Tibial artery (tissue), 4 donors: ENCODE data around the gene TNPO2.

Experiments
- DNase-seq, 2 donors: peaks; one replicate each; pipeline ENCODE4 v3.0.0-alpha.2; 2019
- H3K27ac ChIP-seq, 2 donors: fragments of 200-600 bp; sonication (generic) in 1 of 2; 1 replicate in 1 of 2; 2 replicates in 1 of 2; pipeline ENCODE4 v1.5.1; 2018 to 2019; ENCODE audit warnings: mild to moderate bottlenecking in 1 of 2
- H3K27me3 ChIP-seq, 2 donors: fragments of 200-600 bp; sonication (generic) in 1 of 2; one replicate each; pipeline versions ENCODE4 v1.5.1 to v1.6.0; 2016 to 2019
- H3K36me3 ChIP-seq, 3 donors: fragments of 200-600 bp; sonication (generic) in 2 of 3; one replicate each; pipeline ENCODE4 v1.5.1; 2016 to 2019; ENCODE audit warnings: mild to moderate bottlenecking in 2 of 3
- H3K4me1 ChIP-seq, 4 donors: fragments of 200-600 bp; sonication (generic) in 2 of 4; 1 replicate in 3 of 4; 2 replicates in 1 of 4; pipeline ENCODE4 v1.5.1; 2016 to 2019
- H3K4me3 ChIP-seq, 2 donors: fragments of 200-600 bp; sonication (generic) in 1 of 2; 1 replicate in 1 of 2; 2 replicates in 1 of 2; pipeline ENCODE4 v1.5.1; 2018 to 2019; ENCODE audit warnings: mild to moderate bottlenecking in 2 of 2
- H3K9me3 ChIP-seq, 3 donors: fragments of 200-600 bp; sonication (generic) in 1 of 3; one replicate each; pipeline ENCODE4 v1.5.1; 2016 to 2019
- CTCF ChIP-seq, 2 experiments: fragments of 200-600 bp in 1 of 2; fragments of 450-650 bp in 1 of 2; IDR thresholded peaks; one replicate each; pipeline ENCODE4 v1.5.1; 2017 to 2019; ENCODE audit warnings: antibody characterized with exemption in 2 of 2, mild to moderate bottlenecking in 1 of 2, moderate library complexity in 1 of 2
- intact Hi-C: fragments of 100-400 bp; cut with DNase I; formaldehyde crosslinking; loops from one replicate; pipeline ENCODE4 v1.15.0; 2023; ENCODE audit warnings: low total_unique reads

TNPO2 gene

GRCh38 chr19:12767150-12767549, 43.4 kb upstream of the TNPO2 start:
- Histone ChIP-seq H3K27me3 (no peaks in the 10 kb centered on the region), H3K4me1 (peaks cover 0 to 11% (median 2%) of the 10 kb centered on the region in 4 donors), H3K9me3 (no peaks in the 10 kb centered on the region), H3K4me3 (no peak overlapping the region), H3K36me3 (peaks cover 0 to 61% (median 16%) of the 10 kb centered on the region in 3 donors), H3K27ac (no peak overlapping the region)
- intact Hi-C loops, result loop anchor here (2.0 to 5.0 kb wide), 2 partner anchors 30 to 80 kb away; no protein-coding TSS in a partner anchor
- no peak for TF ChIP-seq CTCF (IDR thresholded peaks at IDR 0.05)
- no peak for DNase-seq

GRCh38 chr19:12766051-12766521, 42.4 kb upstream of the TNPO2 start:
- peaks cover 0 to 63% (median 16%) of the 10 kb centered on the region in 3 donors for H3K36me3 ChIP-seq
- H3K27ac ChIP-seq, result peak overlapping the region in 1 of 2 donors; percentile 27
- H3K9me3 ChIP-seq, result no peaks in the 10 kb centered on the region
- peaks cover 0 to 8% (median 2%) of the 10 kb centered on the region in 4 donors for H3K4me1 ChIP-seq
- peak overlapping the region; percentile 39 to 40 for H3K4me3 ChIP-seq
- no peaks in the 10 kb centered on the region for H3K27me3 ChIP-seq
- intact Hi-C loops, result loop anchor here (2.0 to 5.0 kb wide), 2 partner anchors 31 to 81 kb away; no protein-coding TSS in a partner anchor
- peak; percentile 67 to 77 for TF ChIP-seq CTCF (IDR thresholded peaks at IDR 0.05)
- peak; percentile 72 to 86 for DNase-seq

- no peak for TF ChIP-seq CTCF (IDR thresholded peaks at IDR 0.05)
- intact Hi-C loops, result loop anchor here (5.0 kb wide), 1 partner anchor 83 kb away; no protein-coding TSS in a partner anchor
- Histone ChIP-seq H3K27ac (no peak overlapping the region), H3K4me1 (peaks cover 0 to 8% (median 2%) of the 10 kb centered on the region in 4 donors), H3K36me3 (peaks cover 0 to 49% (median 16%) of the 10 kb centered on the region in 3 donors), H3K9me3 (no peaks in the 10 kb centered on the region), H3K4me3 (no peak overlapping the region), H3K27me3 (no peaks in the 10 kb centered on the region)
- no peak for DNase-seq
Measured at GRCh38 chr19:12764698-12765097, 41.0 kb upstream of the TNPO2 start.

GRCh38 chr19:12763100-12763499, 39.4 kb upstream of the TNPO2 start:
- H3K27ac ChIP-seq, result no peak overlapping the region
- intact Hi-C loops, result no loop called here
- no peak for TF ChIP-seq CTCF (IDR thresholded peaks at IDR 0.05)
- no peaks in the 10 kb centered on the region for H3K27me3 ChIP-seq
- peaks cover 0 to 8% (median 2%) of the 10 kb centered on the region in 4 donors for H3K4me1 ChIP-seq
- peaks cover 0 to 44% (median 16%) of the 10 kb centered on the region in 3 donors for H3K36me3 ChIP-seq
- DNase-seq, result no peak
- no peak overlapping the region for H3K4me3 ChIP-seq
- H3K9me3 ChIP-seq, result no peaks in the 10 kb centered on the region

GRCh38 chr19:12759686-12760085, 36.0 kb upstream of the TNPO2 start:
- no peak for TF ChIP-seq CTCF (IDR thresholded peaks at IDR 0.05)
- intact Hi-C loops, result no loop called here
- Histone ChIP-seq H3K36me3 (peaks cover 0 to 27% (median 14%) of the 10 kb centered on the region in 3 donors), H3K27ac (no peak overlapping the region), H3K4me3 (no peak overlapping the region), H3K9me3 (no peaks in the 10 kb centered on the region), H3K27me3 (no peaks in the 10 kb centered on the region), H3K4me1 (peaks cover 0 to 12% (median 11%) of the 10 kb centered on the region in 4 donors)
- DNase-seq, result no peak
